ENCODE measurements around the gene PLCD1. TPM values are rescaled to one million over a fixed set of nuclear protein-coding genes. Genes with fewer than 3 reads are reported as not detected.

PLCD1 gene
- total RNA-seq, 2 donors from 2014 or later = 7.9 to 12.2 TPM

DNA sequence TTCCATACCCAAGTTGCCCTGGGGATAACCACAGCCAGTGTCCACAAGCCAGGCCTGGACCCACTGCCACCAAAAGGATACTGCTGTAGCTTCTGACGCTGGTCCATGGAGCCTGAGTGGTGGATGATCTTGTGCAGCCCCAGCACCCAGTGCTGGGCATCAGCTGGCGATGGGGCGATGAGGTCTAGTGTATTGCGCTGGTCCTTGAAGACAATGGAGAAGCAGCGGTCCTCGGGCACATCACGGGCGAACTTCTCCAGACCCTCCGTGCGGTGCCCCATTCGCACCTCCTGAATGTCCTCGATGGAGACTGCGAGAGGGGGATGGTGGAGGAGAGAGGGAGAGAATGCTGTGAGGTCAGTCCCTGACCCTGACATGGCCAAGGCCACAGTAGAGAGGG is 13.0 kb downstream of the PLCD1 start:
- DNase-seq (no peak), ATAC-seq (no peak)
- Histone ChIP-seq H3K36me3 (replicated peaks in 1 of 2; ENCODE audit: insufficient read depth in 1 of 2, low read depth in 2 of 2) (peaks cover 0 to 4% of the 10 kb centered on the region in 2 donors), H3K27me3 (no peaks in the 10 kb centered on the region), H3K4me3 (no peak overlapping the region), H3K9me3 (no peaks in the 10 kb centered on the region), H3K27ac (no peak overlapping the region), H3K4me1 (peaks cover 9% of the 10 kb centered on the region)
- TF ChIP-seq POLR2A (IDR thresholded peaks at IDR 0.05) = no peak
- TF ChIP-seq, protein P1, sequence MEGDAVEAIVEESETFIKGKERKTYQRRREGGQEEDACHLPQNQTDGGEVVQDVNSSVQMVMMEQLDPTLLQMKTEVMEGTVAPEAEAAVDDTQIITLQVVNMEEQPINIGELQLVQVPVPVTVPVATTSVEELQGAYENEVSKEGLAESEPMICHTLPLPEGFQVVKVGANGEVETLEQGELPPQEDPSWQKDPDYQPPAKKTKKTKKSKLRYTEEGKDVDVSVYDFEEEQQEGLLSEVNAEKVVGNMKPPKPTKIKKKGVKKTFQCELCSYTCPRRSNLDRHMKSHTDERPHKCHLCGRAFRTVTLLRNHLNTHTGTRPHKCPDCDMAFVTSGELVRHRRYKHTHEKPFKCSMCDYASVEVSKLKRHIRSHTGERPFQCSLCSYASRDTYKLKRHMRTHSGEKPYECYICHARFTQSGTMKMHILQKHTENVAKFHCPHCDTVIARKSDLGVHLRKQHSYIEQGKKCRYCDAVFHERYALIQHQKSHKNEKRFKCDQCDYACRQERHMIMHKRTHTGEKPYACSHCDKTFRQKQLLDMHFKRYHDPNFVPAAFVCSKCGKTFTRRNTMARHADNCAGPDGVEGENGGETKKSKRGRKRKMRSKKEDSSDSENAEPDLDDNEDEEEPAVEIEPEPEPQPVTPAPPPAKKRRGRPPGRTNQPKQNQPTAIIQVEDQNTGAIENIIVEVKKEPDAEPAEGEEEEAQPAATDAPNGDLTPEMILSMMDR (IDR thresholded peaks at IDR 0.05) = no peak
- 95 to 96% methylated on average over 11 to 13 of the region's 13 CpGs for WGBS, 2 donors
- intact Hi-C loops (cut with DNase I) = no loop called here

DNA sequence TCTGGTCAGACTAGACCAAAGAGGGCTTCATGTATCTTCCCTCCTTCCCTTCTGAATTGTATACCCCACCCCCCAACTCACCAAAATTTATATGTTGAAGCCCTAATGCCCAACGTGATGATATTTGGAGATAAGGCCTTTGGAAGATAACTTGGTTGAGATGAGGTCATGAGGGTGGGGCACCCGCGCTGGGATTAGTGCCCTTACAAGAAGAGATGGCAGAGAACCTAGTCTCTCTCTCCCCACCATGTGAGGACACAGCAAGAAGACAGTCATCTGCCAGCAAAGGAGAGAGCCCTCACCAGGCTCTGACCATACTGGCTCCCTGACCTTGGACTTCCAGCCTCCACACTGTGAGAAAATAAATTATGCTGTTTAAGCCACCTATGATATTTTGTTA is 13.5 kb downstream of the PLCD1 start:
- Histone ChIP-seq H3K4me1 (peaks cover 9% of the 10 kb centered on the region), H3K36me3 (replicated peaks in 1 of 2; ENCODE audit: insufficient read depth in 1 of 2, low read depth in 2 of 2) (peaks cover 0 to 4% of the 10 kb centered on the region in 2 donors), H3K27me3 (no peaks in the 10 kb centered on the region), H3K4me3 (no peak overlapping the region), H3K9me3 (no peaks in the 10 kb centered on the region), H3K27ac (no peak overlapping the region)
- DNase-seq = no peak
- ATAC-seq = no peak
- TF ChIP-seq, protein P1 (IDR thresholded peaks at IDR 0.05) = no peak
- TF ChIP-seq POLR2A (IDR thresholded peaks at IDR 0.05) = no peak
- 95 to 100% methylated on average over 3 of the region's 3 CpGs for WGBS, 2 donors
- intact Hi-C loops (cut with DNase I) = no loop called here

DNA sequence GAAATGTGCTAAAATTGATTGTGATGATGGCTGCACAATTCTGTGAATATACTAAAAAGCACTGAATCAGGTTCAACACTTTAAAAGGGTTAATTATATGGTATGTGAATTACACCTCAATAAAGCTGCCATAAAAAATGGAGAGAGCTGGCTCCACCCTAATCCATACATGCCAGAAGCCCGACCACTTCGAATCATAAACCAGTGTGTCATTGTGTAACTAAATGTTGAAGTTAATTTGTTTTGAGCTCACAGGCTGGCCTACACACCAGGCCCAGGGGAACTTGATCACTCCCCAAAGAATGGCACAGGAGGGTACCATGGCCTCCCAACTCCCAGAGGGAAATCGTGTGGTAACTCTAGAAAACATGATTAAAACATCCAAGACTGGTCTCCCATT is 14.0 kb downstream of the PLCD1 start:
- H3K4me3 ChIP-seq = no peak overlapping the region
- WGBS, 2 donors = 79 to 90% methylated on average over 3 of the region's 3 CpGs
- DNase-seq (no peak), ATAC-seq (no peak)
- intact Hi-C loops (cut with DNase I) = no loop called here
- TF ChIP-seq, protein P1 (IDR thresholded peaks at IDR 0.05) = no peak
- no peak for TF ChIP-seq POLR2A (IDR thresholded peaks at IDR 0.05)
- no peaks in the 10 kb centered on the region for H3K27me3 ChIP-seq
- no peak overlapping the region for H3K27ac ChIP-seq
- peaks cover 9% of the 10 kb centered on the region for H3K4me1 ChIP-seq
- H3K9me3 ChIP-seq = no peaks in the 10 kb centered on the region
- H3K36me3 ChIP-seq (replicated peaks in 1 of 2; ENCODE audit: insufficient read depth in 1 of 2, low read depth in 2 of 2) = peaks cover 0 to 4% of the 10 kb centered on the region in 2 donors

DNA sequence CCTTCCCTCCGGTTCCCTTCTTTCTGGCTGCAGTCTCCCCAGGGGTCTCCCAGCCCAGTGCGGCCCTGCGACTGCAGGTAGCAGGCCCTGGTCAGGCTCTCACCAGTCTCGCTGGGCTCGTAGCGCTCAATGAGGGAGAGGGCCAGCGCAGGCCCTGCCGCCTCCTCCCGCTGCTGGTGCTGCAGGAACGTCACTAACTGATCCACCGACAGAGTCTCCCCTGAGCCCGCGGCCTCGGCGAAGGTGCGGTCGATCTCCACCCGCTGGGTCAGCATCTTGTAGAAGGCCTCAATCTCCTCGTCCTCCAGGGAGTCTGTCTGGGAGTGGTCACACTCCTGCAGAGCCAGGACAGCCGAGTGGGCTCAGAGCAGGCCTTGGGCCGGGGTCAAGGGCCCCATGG is 18.3 kb downstream of the PLCD1 start:
- WGBS, 2 donors = 93 to 96% methylated on average over 12 to 21 of the region's 21 CpGs
- no peak for ATAC-seq
- DNase-seq = no peak
- Histone ChIP-seq H3K4me3 (no peak overlapping the region), H3K4me1 (peaks cover under 1% of the 10 kb centered on the region), H3K36me3 (replicated peaks in 1 of 2; ENCODE audit: insufficient read depth in 1 of 2, low read depth in 2 of 2) (peaks cover 0 to 4% of the 10 kb centered on the region in 2 donors), H3K9me3 (no peaks in the 10 kb centered on the region), H3K27me3 (no peaks in the 10 kb centered on the region), H3K27ac (no peak overlapping the region)
- intact Hi-C loops (cut with DNase I) = no loop called here
- TF ChIP-seq POLR2A (IDR thresholded peaks at IDR 0.05) = no peak
- TF ChIP-seq, protein P1 (IDR thresholded peaks at IDR 0.05) = no peak

DNA sequence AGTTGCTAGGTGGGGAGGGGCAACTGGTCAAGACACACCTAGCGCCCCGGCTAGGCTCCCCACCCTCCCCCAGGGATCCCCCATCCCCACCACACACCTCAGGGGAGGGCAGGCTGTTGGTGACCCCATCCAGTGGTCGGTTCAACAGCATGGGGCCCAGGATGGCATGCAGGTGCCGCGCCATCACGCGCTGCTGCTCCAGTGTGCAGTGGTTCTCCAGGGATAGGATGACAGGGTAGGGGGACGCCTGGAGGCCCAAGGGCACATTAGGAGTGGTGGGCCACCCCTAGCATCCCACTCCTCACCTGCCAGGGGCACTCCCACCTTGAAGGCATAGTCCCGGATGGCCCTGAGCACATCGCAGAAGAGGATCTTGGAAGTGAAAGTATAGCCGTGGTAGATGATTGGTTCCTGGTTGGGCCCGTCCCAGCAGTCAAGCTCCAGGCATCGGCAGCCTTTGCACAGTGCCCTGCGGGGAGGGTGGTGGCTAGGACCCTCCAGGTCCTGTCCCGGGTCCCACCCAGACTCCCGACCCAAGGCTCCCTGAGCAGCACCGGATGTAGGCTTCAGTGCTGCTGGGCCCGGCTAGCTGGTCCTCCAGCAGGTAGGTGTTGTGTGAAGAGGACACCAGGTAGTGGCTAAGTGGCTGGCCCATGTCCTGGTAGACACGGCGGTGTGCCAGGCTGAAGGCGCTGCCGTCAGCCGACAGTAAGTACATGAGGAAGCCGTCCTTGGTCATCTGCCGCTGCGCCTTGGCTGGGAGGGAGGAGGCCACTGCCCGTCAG is 19.4 kb downstream of the PLCD1 start:
- Histone ChIP-seq H3K4me3 (no peak overlapping the region), H3K9me3 (no peaks in the 10 kb centered on the region), H3K27me3 (no peaks in the 10 kb centered on the region), H3K36me3 (replicated peaks in 1 of 2; ENCODE audit: insufficient read depth in 1 of 2, low read depth in 2 of 2) (peaks cover 0 to under 1% of the 10 kb centered on the region in 2 donors), H3K4me1 (peaks cover 12% of the 10 kb centered on the region), H3K27ac (no peak overlapping the region)
- TF ChIP-seq, protein P1 (IDR thresholded peaks at IDR 0.05) = no peak
- no peak for TF ChIP-seq POLR2A (IDR thresholded peaks at IDR 0.05)
- ATAC-seq = no peak
- intact Hi-C loops (cut with DNase I) = no loop called here
- WGBS, 2 donors = 90 to 92% methylated on average over 21 to 26 of the region's 27 CpGs
- no peak for DNase-seq

All from body of pancreas (tissue), 4 donors.